ENCODE measurements around the gene FILIP1L. TPM values are rescaled to one million over a fixed set of nuclear protein-coding genes. Genes with fewer than 3 reads are reported as not detected.

The FILIP1L gene
- total RNA-seq, 3 donors from 2014 or later, result 8.9 to 37.0 (median 17.1) TPM

GRCh38 chr3:99990179-99990578, 124.1 kb downstream of the FILIP1L start:
- Histone ChIP-seq H3K4me3 (no peak overlapping the region), H3K4me1 (ENCODE audit: low read depth) (no peaks in the 10 kb centered on the region), H3K36me3 (ENCODE audit: low read depth) (no peaks in the 10 kb centered on the region), H3K9me3 (no peaks in the 10 kb centered on the region)
- ATAC-seq (no peak), DNase-seq (no peak)
- intact Hi-C loops (cut with DNase I, micrococcal nuclease), result no loop called here
- no peak for TF ChIP-seq CTCF (IDR thresholded peaks at IDR 0.05)

GRCh38 chr3:99984668-99985067, 129.6 kb downstream of the FILIP1L start:
- no peak overlapping the region for H3K4me3 ChIP-seq
- intact Hi-C loops (cut with DNase I, micrococcal nuclease), result no loop called here
- no peak for ATAC-seq
- no peaks in the 10 kb centered on the region for H3K36me3 ChIP-seq (ENCODE audit: low read depth)
- DNase-seq, result no peak
- H3K9me3 ChIP-seq, result no peaks in the 10 kb centered on the region
- no peak for TF ChIP-seq CTCF (IDR thresholded peaks at IDR 0.05)
- no peaks in the 10 kb centered on the region for H3K4me1 ChIP-seq (ENCODE audit: low read depth)

DNA sequence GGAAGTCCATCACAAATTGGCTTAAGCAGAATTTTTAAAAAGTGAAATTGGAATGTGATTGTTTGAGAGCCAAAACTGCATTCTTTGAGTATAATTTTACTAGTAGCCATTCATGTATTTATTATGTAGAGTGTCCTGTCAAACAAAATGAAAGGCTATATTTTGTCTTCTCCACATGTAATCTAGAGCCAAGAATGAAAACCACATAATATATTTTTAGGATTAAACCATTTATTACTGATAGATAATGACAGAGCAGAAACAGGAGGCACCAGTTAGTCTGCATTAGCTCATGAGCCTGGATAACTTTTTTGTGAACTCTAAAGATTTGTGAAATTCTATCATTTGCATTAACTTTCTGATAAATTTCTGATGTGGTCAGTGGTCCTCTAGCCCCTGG, 130.2 kb downstream of the FILIP1L start:
- no peak for TF ChIP-seq CTCF (IDR thresholded peaks at IDR 0.05)
- Histone ChIP-seq H3K36me3 (ENCODE audit: low read depth) (no peaks in the 10 kb centered on the region), H3K4me1 (ENCODE audit: low read depth) (no peaks in the 10 kb centered on the region), H3K4me3 (no peak overlapping the region), H3K9me3 (no peaks in the 10 kb centered on the region)
- intact Hi-C loops (cut with DNase I, micrococcal nuclease), result no loop called here
- no peak for ATAC-seq
- no peak for DNase-seq

- TF ChIP-seq CTCF (IDR thresholded peaks at IDR 0.05), result no peak
- intact Hi-C loops (cut with DNase I, micrococcal nuclease), result no loop called here
Observed at GRCh38 chr3:99982650-99983049, 131.7 kb downstream of the FILIP1L start.

DNA sequence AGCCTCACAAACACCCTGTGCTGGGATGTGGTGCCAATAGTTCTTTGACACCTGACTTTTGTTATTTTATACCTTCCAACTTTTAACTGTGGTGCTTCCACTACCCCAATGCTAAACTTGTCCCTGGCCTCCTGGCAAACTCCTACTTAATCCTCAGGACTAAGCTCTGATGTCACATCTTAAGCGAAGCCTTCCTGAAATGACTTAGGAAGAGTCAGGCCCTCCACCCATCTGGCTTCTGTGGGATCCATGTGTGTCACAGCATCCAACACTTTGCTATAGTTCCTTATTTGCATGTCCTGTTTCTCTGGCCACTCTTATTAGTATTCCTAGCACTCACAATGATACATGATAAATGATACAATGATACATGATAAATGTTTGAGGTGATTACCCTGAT, 133.2 kb downstream of the FILIP1L start:
- DNase-seq, result no peak
- no peak for TF ChIP-seq CTCF (IDR thresholded peaks at IDR 0.05)
- Histone ChIP-seq H3K9me3 (no peaks in the 10 kb centered on the region), H3K4me3 (no peak overlapping the region), H3K36me3 (ENCODE audit: low read depth) (no peaks in the 10 kb centered on the region), H3K4me1 (ENCODE audit: low read depth) (no peaks in the 10 kb centered on the region)
- ATAC-seq, result no peak
- intact Hi-C loops (cut with DNase I, micrococcal nuclease), result no loop called here

More at GRCh38 chr3:99982650-99983049, 131.7 kb downstream of the FILIP1L start:
- ATAC-seq (no peak), DNase-seq (no peak)
- no peak overlapping the region for H3K4me3 ChIP-seq
- no peaks in the 10 kb centered on the region for H3K36me3 ChIP-seq (ENCODE audit: low read depth)
- H3K4me1 ChIP-seq (ENCODE audit: low read depth), result no peaks in the 10 kb centered on the region
- no peaks in the 10 kb centered on the region for H3K9me3 ChIP-seq

- no peak overlapping the region for H3K4me3 ChIP-seq
- no peaks in the 10 kb centered on the region for H3K36me3 ChIP-seq (ENCODE audit: low read depth)
- DNase-seq (no peak), ATAC-seq (no peak)
- intact Hi-C loops (cut with DNase I, micrococcal nuclease), result no loop called here
- no peaks in the 10 kb centered on the region for H3K9me3 ChIP-seq
- no peaks in the 10 kb centered on the region for H3K4me1 ChIP-seq (ENCODE audit: low read depth)
- TF ChIP-seq CTCF (IDR thresholded peaks at IDR 0.05), result no peak
Observed at GRCh38 chr3:99980606-99981005, 133.7 kb downstream of the FILIP1L start.
